Astrocyte of the cerebellum (primary cell): ENCODE results near the gene RPS6KA5.
"Not testable (repeated sequence)": the region's sequence is repeated elsewhere in the genome, so short reads cannot be mapped to it uniquely, and the experiment has no call there.

Experiments used
- DNase-seq: peaks from one replicate; pipeline ENCODE4 v3.0.0-alpha.2; 2011; ENCODE audit warnings: low read depth
- H3K4me3 ChIP-seq: 2 replicates; pipeline ENCODE4 v1.5.1; 2011; ENCODE audit warnings: mild to moderate bottlenecking, low read depth, low read length, moderate library complexity
- CTCF ChIP-seq: IDR thresholded peaks from 2 replicates; pipeline ENCODE4 v1.5.1; 2012; ENCODE audit warnings: low read length, low read depth, moderate library complexity, mild to moderate bottlenecking; ENCODE audit errors: missing control alignments
- in situ Hi-C: cut with HindIII; loops from 2 replicates; pipeline ENCODE4 v1.10.0; 2017; ENCODE audit warnings: low sequenced_read_pairs

Gene RPS6KA5

GRCh38 chr14:90942511-90942910 lies 117.9 kb downstream of the RPS6KA5 start:
- no peak overlapping the region for H3K4me3 ChIP-seq
- in situ Hi-C loops: no loop called here
- TF ChIP-seq CTCF: no peak
- no peak for DNase-seq

GRCh38 chr14:90941706-90942105 lies 118.7 kb downstream of the RPS6KA5 start:
- no peak for DNase-seq
- no peak for TF ChIP-seq CTCF
- in situ Hi-C loops: no loop called here
- no peak overlapping the region for H3K4me3 ChIP-seq

- no peak for DNase-seq
- in situ Hi-C loops: no loop called here
- no peak for TF ChIP-seq CTCF
- H3K4me3 ChIP-seq: no peak overlapping the region
Observed at GRCh38 chr14:90940318-90940962, 120.0 kb downstream of the RPS6KA5 start.

- in situ Hi-C loops, H3K4me3 ChIP-seq, DNase-seq: not testable (repeated sequence)
Observed at GRCh38 chr14:90939252-90939795, 121.1 kb downstream of the RPS6KA5 start.

- DNase-seq: no peak
- in situ Hi-C loops: no loop called here
- TF ChIP-seq CTCF: no peak
- H3K4me3 ChIP-seq: no peak overlapping the region
Observed at GRCh38 chr14:90938615-90939014, 121.8 kb downstream of the RPS6KA5 start.

GRCh38 chr14:90936757-90937440 lies 123.5 kb downstream of the RPS6KA5 start:
- no peak for DNase-seq
- no peak overlapping the region for H3K4me3 ChIP-seq
- no peak for TF ChIP-seq CTCF
- in situ Hi-C loops: no loop called here
